Measurements from ENCODE around the gene YPEL1. TPM values are rescaled to one million over a fixed set of nuclear protein-coding genes. Genes with fewer than 3 reads are reported as not detected.

The YPEL1 gene
- 1 to 10 TPM; 1.2 to 1.8 TPM for total RNA-seq
- long read RNA-seq, donor 1, partial matches to known transcripts, result 0 of 2 reads
- long read RNA-seq, donor 1, other reads (novel, unspliced or antisense), result 2 of 2 reads
- long read RNA-seq, donor 2, result 0 reads

- intact Hi-C loops (cut with DNase I), result no loop called here
- DNase-seq (ENCODE audit: low spot score), result peak; percentile 99
Measured at GRCh38 chr22:21735200-21736083, at the start of gene YPEL1. YPEL1 (minus strand) TSS chr22:21735794; CDS start chr22:21710744, 25,050 bp downstream.

GRCh38 chr22:21780259-21780658 lies 44.7 kb upstream of the YPEL1 start:
- intact Hi-C loops (cut with DNase I), result no loop called here
- DNase-seq (ENCODE audit: low spot score), result no peak

- no peak for DNase-seq (ENCODE audit: low spot score)
- intact Hi-C loops (cut with DNase I), result no loop called here
Measured at GRCh38 chr22:21779444-21779843, 43.9 kb upstream of the YPEL1 start.

- DNase-seq (ENCODE audit: low spot score), result peak; percentile 64
- intact Hi-C loops (cut with DNase I), result no loop called here
Measured at GRCh38 chr22:21778705-21779363, 43.2 kb upstream of the YPEL1 start.

GRCh38 chr22:21771631-21771976 lies 36.0 kb upstream of the YPEL1 start:
- intact Hi-C loops (cut with DNase I), result no loop called here
- no peak for DNase-seq (ENCODE audit: low spot score)

GRCh38 chr22:21768435-21768834 lies 32.8 kb upstream of the YPEL1 start:
- intact Hi-C loops (cut with DNase I), result no loop called here
- no peak for DNase-seq (ENCODE audit: low spot score)

GRCh38 chr22:21766691-21767462 lies 31.3 kb upstream of the YPEL1 start:
- intact Hi-C loops (cut with DNase I), result loop anchor here in 1 of 2 donors (1.0 kb wide), 1 partner anchor 54 kb away; no protein-coding TSS in a partner anchor

GRCh38 chr22:21765909-21766529 lies 30.4 kb upstream of the YPEL1 start:
- intact Hi-C loops (cut with DNase I), result no loop called here
- DNase-seq (ENCODE audit: low spot score), result peak; percentile 65

More at GRCh38 chr22:21766691-21767462, 31.3 kb upstream of the YPEL1 start:
- peak; percentile 78 for DNase-seq (ENCODE audit: low spot score)

GRCh38 chr22:21764038-21764804 lies 28.6 kb upstream of the YPEL1 start:
- DNase-seq (ENCODE audit: low spot score), result peak; percentile 32
- intact Hi-C loops (cut with DNase I), result no loop called here

GRCh38 chr22:21762712-21763581 lies 27.4 kb upstream of the YPEL1 start:
- intact Hi-C loops (cut with DNase I), result no loop called here
- DNase-seq (ENCODE audit: low spot score), result peak; percentile 56

- intact Hi-C loops (cut with DNase I), result no loop called here
- peak; percentile 54 for DNase-seq (ENCODE audit: low spot score)
Measured at GRCh38 chr22:21761994-21762680, 26.5 kb upstream of the YPEL1 start.

GRCh38 chr22:21761086-21761485 lies 25.5 kb upstream of the YPEL1 start:
- intact Hi-C loops (cut with DNase I), result no loop called here

GRCh38 chr22:21760640-21761039 lies 25.0 kb upstream of the YPEL1 start:
- intact Hi-C loops (cut with DNase I), result no loop called here
- DNase-seq (ENCODE audit: low spot score), result no peak

More at GRCh38 chr22:21761086-21761485, 25.5 kb upstream of the YPEL1 start:
- DNase-seq (ENCODE audit: low spot score), result no peak

- intact Hi-C loops (cut with DNase I), result loop anchor here in 1 of 2 donors (10.0 kb wide), 1 partner anchor 1185 kb away; no protein-coding TSS in a partner anchor
- no peak for DNase-seq (ENCODE audit: low spot score)
Measured at GRCh38 chr22:21759646-21760376, 24.2 kb upstream of the YPEL1 start.

GRCh38 chr22:21759093-21759492 lies 23.5 kb upstream of the YPEL1 start:
- no peak for DNase-seq (ENCODE audit: low spot score)

More at GRCh38 chr22:21759093-21759492, 23.5 kb upstream of the YPEL1 start:
- intact Hi-C loops (cut with DNase I), result loop anchor here in 1 of 2 donors (10.0 kb wide), 1 partner anchor 1184 kb away; no protein-coding TSS in a partner anchor
